GM12878 (cell line): ENCODE data around the gene EIF4B. TPM values are rescaled to one million over a fixed set of nuclear protein-coding genes. Genes with fewer than 3 reads are reported as not detected.
A peak's percentile ranks its signal among the peaks of the same experiment; 100 is the strongest.

Experiments used
- ATAC-seq: fragments of 200-7000 bp; cut with Tn5 transposase; 3 replicates; pipeline ENCODE4 v1.9.1; 2020; ENCODE audit warnings: mild to moderate bottlenecking, moderate library complexity
- BruUV-seq: library from RNA; stranded (reverse); fragments of 400-500 nt; replicated peaks from 2 replicates; lab custom pipeline; 2021; lab: Mats Ljungman, UMichigan
- CTCF ChIA-PET: fragments of 300-600 bp; sonication (Branson Sonifier 250); formaldehyde crosslinking; extraction: SDS; loops from one replicate; lab custom pipeline; 2021; ENCODE audit warnings: inconsistent platforms; lab: Yijun Ruan, JAX
- POLR2A ChIA-PET: fragments of 350-600 bp; formaldehyde crosslinking; extraction: SDS; loops from one replicate; lab custom pipeline; 2021; ENCODE audit warnings: inconsistent platforms; lab: Charles Lee
- RAD21 ChIA-PET: fragments of 300-600 bp; sonication (Branson Sonifier 250); formaldehyde crosslinking; loops from one replicate; lab custom pipeline; 2023; ENCODE audit warnings: antibody characterized with exemption; ENCODE audit not compliant: unreplicated experiment; lab: Charles Lee
- SMC1A ChIA-PET: fragments of 300-600 bp; sonication (Branson Sonifier 250); formaldehyde crosslinking; loops from one replicate; lab custom pipeline; 2023; ENCODE audit not compliant: unreplicated experiment, uncharacterized antibody; lab: Charles Lee
- DNase-seq: peaks from one replicate; pipeline ENCODE4 v3.0.0-alpha.2; 2011; ENCODE audit warnings: low read depth, low spot score
- FAIRE-seq: peaks from 3 replicates; lab custom pipeline; 2011; peaks lifted over from hg19 to GRCh38; lab: Jason Lieb, UNC
- H2AFZ ChIP-seq: 2 replicates; pipeline ENCODE4 v1.6.0; 2011; ENCODE audit warnings: low read depth, low read length, control low read depth; ENCODE audit not compliant: control insufficient read depth
- H3K27ac ChIP-seq: 2 replicates; pipeline ENCODE4 v1.5.1; 2011; ENCODE audit warnings: control low read depth; ENCODE audit not compliant: control insufficient read depth, insufficient read depth
- H3K27me3 ChIP-seq, 2 experiments: replicated peaks in 1 of 2; 2 replicates each; pipeline versions ENCODE4 v1.6.0 to v1.6.1; 2011; ENCODE audit warnings: low read length in 1 of 2; ENCODE audit not compliant: control insufficient read depth in 2 of 2, insufficient read depth in 2 of 2
- H3K36me3 ChIP-seq, 2 experiments: 2 replicates each; pipeline ENCODE4 v1.5.1; 2011; ENCODE audit warnings: low read length in 1 of 2; ENCODE audit not compliant: control insufficient read depth in 2 of 2, insufficient read depth in 2 of 2
- H3K4me1 ChIP-seq: 2 replicates; pipeline ENCODE4 v1.6.1; 2011; ENCODE audit warnings: mild to moderate bottlenecking, low read length, moderate library complexity, mixed read lengths; ENCODE audit not compliant: control insufficient read depth, insufficient read depth
- H3K4me2 ChIP-seq: 2 replicates; pipeline ENCODE4 v1.6.0; 2011; ENCODE audit warnings: control low read depth; ENCODE audit not compliant: control insufficient read depth, insufficient read depth
- H3K4me3 ChIP-seq: fragments of 200-600 bp; sonication (generic); 2 replicates; pipeline ENCODE4 v1.5.1; 2016
- H3K79me2 ChIP-seq: 2 replicates; pipeline ENCODE4 v1.6.0; 2011; ENCODE audit warnings: low read length; ENCODE audit not compliant: control insufficient read depth, insufficient read depth
- H3K9ac ChIP-seq: 2 replicates; pipeline ENCODE4 v1.8.0; 2011; ENCODE audit warnings: low read length, control low read depth, mixed read lengths; ENCODE audit not compliant: control insufficient read depth, insufficient read depth
- H3K9me3 ChIP-seq: replicated peaks from 3 replicates; pipeline ENCODE4 v1.5.1; 2011; ENCODE audit warnings: mild to moderate bottlenecking, low read length; ENCODE audit not compliant: control insufficient read depth, insufficient read depth
- H4K20me1 ChIP-seq: 2 replicates; pipeline ENCODE4 v1.6.0; 2011; ENCODE audit not compliant: control insufficient read depth, insufficient read depth
- ATF7 ChIP-seq: fragments of 450-650 bp; IDR thresholded peaks from 2 replicates; pipeline ENCODE4 v1.6.1; 2016; ENCODE audit warnings: low read depth, mild to moderate bottlenecking
- BACH1 ChIP-seq: fragments of 450-650 bp; IDR thresholded peaks from 2 replicates; pipeline ENCODE4 v1.6.1; 2017; ENCODE audit warnings: mild to moderate bottlenecking, borderline replicate concordance
- BCL11A ChIP-seq: IDR thresholded peaks from 2 replicates; pipeline ENCODE4 v1.6.1; 2011; ENCODE audit warnings: low read depth, low read length
- EGR1 ChIP-seq, 2 experiments: IDR thresholded peaks; 1 replicate in 1 of 2; 2 replicates in 1 of 2; pipeline ENCODE4 v1.6.1; 2011 to 2012; ENCODE audit warnings: low read depth in 2 of 2, low read length in 2 of 2, borderline replicate concordance in 1 of 2, mild to moderate bottlenecking in 1 of 2, moderate library complexity in 1 of 2
- GATAD2B ChIP-seq: fragments of 450-650 bp; conservative IDR thresholded peaks from 2 replicates; pipeline ENCODE4 v1.6.1; 2017; ENCODE audit warnings: low read depth, mild to moderate bottlenecking, moderate library complexity
- HDGF ChIP-seq: fragments of 450-650 bp; IDR thresholded peaks from 2 replicates; pipeline ENCODE4 v1.6.1; 2016; ENCODE audit warnings: antibody characterized with exemption
- IKZF1 ChIP-seq: fragments of 450-650 bp; conservative IDR thresholded peaks from 2 replicates; pipeline ENCODE4 v1.6.1; 2017; ENCODE audit warnings: antibody characterized with exemption, mild to moderate bottlenecking
- IKZF2 ChIP-seq, 2 experiments: fragments of 450-650 bp; IDR thresholded peaks; 2 replicates each; pipeline ENCODE4 v1.6.1; 2017; ENCODE audit warnings: mild to moderate bottlenecking in 2 of 2, moderate library complexity in 2 of 2
- LARP7 ChIP-seq: fragments of 450-650 bp; IDR thresholded peaks from 2 replicates; pipeline ENCODE4 v1.6.1; 2017; ENCODE audit warnings: mild to moderate bottlenecking
- MXI1 ChIP-seq: fragments of 150-350 bp; IDR thresholded peaks from 2 replicates; pipeline ENCODE4 v1.6.1; 2011; ENCODE audit warnings: low read depth, mild to moderate bottlenecking, inconsistent platforms, low read length, improper control_type of control experiment
- NBN ChIP-seq: fragments of 450-650 bp; IDR thresholded peaks from 2 replicates; pipeline ENCODE4 v1.6.1; 2016
- PAX5 ChIP-seq: IDR thresholded peaks from 2 replicates; pipeline ENCODE4 v1.6.1; 2011; ENCODE audit warnings: low read depth, low read length, borderline replicate concordance
- RUNX3 ChIP-seq: IDR thresholded peaks from 2 replicates; pipeline ENCODE4 v1.6.1; 2012; ENCODE audit warnings: low read length, inconsistent platforms
- SPI1 ChIP-seq: IDR thresholded peaks from 2 replicates; pipeline ENCODE4 v1.6.1; 2011; ENCODE audit warnings: low read depth, mild to moderate bottlenecking, low read length, moderate library complexity, borderline replicate concordance; ENCODE audit not compliant: insufficient read depth
- STAT3 ChIP-seq: IDR thresholded peaks from 2 replicates; pipeline ENCODE4 v1.6.1; 2011; ENCODE audit warnings: low read depth, low read length, improper control_type of control experiment
- ZBTB40 ChIP-seq: fragments of 450-650 bp; IDR thresholded peaks from 2 replicates; pipeline ENCODE4 v1.6.1; 2016; ENCODE audit warnings: mild to moderate bottlenecking, moderate library complexity, borderline replicate concordance
- WGBS: methylation state at CpG from one replicate; pipeline ENCODE4 v1.1.6; 2016; ENCODE audit warnings: low lambda C conversion rate; ENCODE audit not compliant: insufficient replicate concordance, insufficient coverage; ENCODE audit errors: missing lambda C conversion rate; 5-methylcytosine and 5-hydroxymethylcytosine counted together
- in situ Hi-C: fragments of 300-500 bp; cut with MboI; formaldehyde crosslinking; loops from 9 replicates; pipeline ENCODE4 v1.14.3; 2018; ENCODE audit warnings: mixed read lengths
- intact Hi-C: fragments of 100-400 bp; cut with micrococcal nuclease; formaldehyde crosslinking; loops from one replicate; pipeline ENCODE4 v1.14.2; 2022; ENCODE audit not compliant: unreplicated experiment
- polyA plus RNA-seq, 11 experiments: library from polyadenylated mRNA; depleted of rRNA in 4 of 11; unstranded in 6 of 11; stranded (reverse) in 5 of 11; fragments of >200 nt; fragmentation: Nextera tagmentation in 4 of 11; fragmentation: Illumina TruSeq in 1 of 11; extraction: Ambion mirVana in 4 of 11; extraction: Trizol in 1 of 11; gene quantifications; 1 replicate in 1 of 11; 2 replicates in 10 of 11; pipeline versions ENCODE4 v1.2.1 to v1.2.3, GENCODE V29; 2011 to 2016; ENCODE audit warnings: inconsistent platforms in 2 of 11, missing spikeins in 2 of 11, low read depth in 1 of 11
- total RNA-seq, 4 experiments: library from RNA; depleted of rRNA in 3 of 4; stranded (reverse); fragments of >200 nt in 3 of 4; fragmentation: Illumina TruSeq in 1 of 4; extraction: Trizol in 1 of 4; gene quantifications; 2 replicates each; pipeline versions ENCODE4 v1.2.1 to v1.2.3, GENCODE V29; 2013 to 2021
- TF ChIP-seq, protein P1 (sequence below): fragments of 450-650 bp; IDR thresholded peaks from 2 replicates; pipeline ENCODE4 v1.6.1; 2016; ENCODE audit warnings: mild to moderate bottlenecking
- TF ChIP-seq, protein P2 (sequence below): IDR thresholded peaks from 2 replicates; pipeline ENCODE4 v1.6.1; 2012; ENCODE audit warnings: low read depth, low read length, improper control_type of control experiment

EIF4B gene
- total and polyA plus RNA-seq, 10 of the 15 experiments (the other 5 are each of a cell fraction or from before 2014, with no cell fraction given), result 123 to 752 (median 431) TPM

GRCh38 chr12:53046655-53047220 lies 40.5 kb downstream of the EIF4B start:
- in situ Hi-C loops, result no loop called here
- no peak for DNase-seq
- ATAC-seq, result peak; percentile 62
- intact Hi-C loops, result no loop called here
- peak overlapping the region; percentile 98 for H3K4me2 ChIP-seq
- H3K36me3 ChIP-seq, result no peaks in the 10 kb centered on the region; a peak in 1 of 4 replicates
- 3% methylated on average over 20 of the region's 44 CpGs for WGBS
- H4K20me1 ChIP-seq, result no peaks in the 10 kb centered on the region; the same call in 1 of the 2 replicates
- no TSS peak for BruUV-seq
- H3K9ac ChIP-seq, result peak overlapping the region; percentile 60
- RAD21 ChIA-PET, result interaction anchor here (0.6 to 1.1 kb wide), 2 partner anchors 52 to 394 kb away, joined by 3 read pairs; no protein-coding TSS in a partner anchor
- H2AFZ ChIP-seq, result peak overlapping the region; percentile 92
- no peaks in the 10 kb centered on the region for H3K79me2 ChIP-seq
- H3K4me1 ChIP-seq, result peaks cover 15% of the 10 kb centered on the region
- no peaks in the 10 kb centered on the region for H3K9me3 ChIP-seq
- H3K4me3 ChIP-seq, result peak overlapping the region; percentile 77
- H3K27ac ChIP-seq, result no peak overlapping the region
- FAIRE-seq, result no peak
- SMC1A ChIA-PET, result interaction anchor here (1.0 to 1.2 kb wide), 2 partner anchors 10 to 56 kb away, joined by 3 read pairs; partner anchors contain the start of gene SOAT2
- CTCF ChIA-PET, result interaction anchor here (0.9 to 2.0 kb wide), 7 partner anchors 9 to 52 kb away, joined by 3 to 10 read pairs (median 4); partner anchors contain the start of gene EIF4B
- no peaks in the 10 kb centered on the region for H3K27me3 ChIP-seq
- POLR2A ChIA-PET, result interaction anchor here (0.9 kb wide), 1 partner anchor 56 kb away, joined by 4 read pairs; no protein-coding TSS in a partner anchor
- TF ChIP-seq LARP7 (peak; percentile 50; the same call in 1 of the 2 replicates), IKZF1 (peak; percentile 42), RUNX3 (no peak), ZBTB40 (peak; percentile 34; the same call in 1 of the 2 replicates), STAT3 (no peak), ATF7 (no peak), IKZF2 (IDR thresholded peaks at IDR 0.05) (peak; percentile 20 to 56; a peak in 3 of 4 replicates), BACH1 (peak; percentile 25; the same call in 1 of the 2 replicates), NBN (0 out of 2 replicates have a peak, but pooled peaks have one; percentile 48), HDGF (peak; percentile 68; the same call in 1 of the 2 replicates), GATAD2B (peak; percentile 58; the same call in 1 of the 2 replicates), EGR1 (IDR thresholded peaks at IDR 0.05; ENCODE audit: borderline replicate concordance in 1 of 2, low read depth in 2 of 2, low read length in 2 of 2) (0 out of 3 replicates have a peak, but pooled peaks of 1 of the 2 experiments have one; percentile 47), PAX5 (no peak), MXI1 (0 out of 2 replicates have a peak, but pooled peaks have one; percentile 25), SPI1 (peak; percentile 18; the same call in 1 of the 2 replicates), BCL11A (no peak)
- TF ChIP-seq, protein P1, sequence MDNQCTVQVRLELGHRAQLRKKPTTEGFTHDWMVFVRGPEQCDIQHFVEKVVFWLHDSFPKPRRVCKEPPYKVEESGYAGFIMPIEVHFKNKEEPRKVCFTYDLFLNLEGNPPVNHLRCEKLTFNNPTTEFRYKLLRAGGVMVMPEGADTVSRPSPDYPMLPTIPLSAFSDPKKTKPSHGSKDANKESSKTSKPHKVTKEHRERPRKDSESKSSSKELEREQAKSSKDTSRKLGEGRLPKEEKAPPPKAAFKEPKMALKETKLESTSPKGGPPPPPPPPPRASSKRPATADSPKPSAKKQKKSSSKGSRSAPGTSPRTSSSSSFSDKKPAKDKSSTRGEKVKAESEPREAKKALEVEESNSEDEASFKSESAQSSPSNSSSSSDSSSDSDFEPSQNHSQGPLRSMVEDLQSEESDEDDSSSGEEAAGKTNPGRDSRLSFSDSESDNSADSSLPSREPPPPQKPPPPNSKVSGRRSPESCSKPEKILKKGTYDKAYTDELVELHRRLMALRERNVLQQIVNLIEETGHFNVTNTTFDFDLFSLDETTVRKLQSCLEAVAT, result 0 out of 2 replicates have a peak, but pooled peaks have one; percentile 17
- TF ChIP-seq, protein P2, sequence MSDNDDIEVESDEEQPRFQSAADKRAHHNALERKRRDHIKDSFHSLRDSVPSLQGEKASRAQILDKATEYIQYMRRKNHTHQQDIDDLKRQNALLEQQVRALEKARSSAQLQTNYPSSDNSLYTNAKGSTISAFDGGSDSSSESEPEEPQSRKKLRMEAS, result 0 out of 2 replicates have a peak, but pooled peaks have one; percentile 23
